Caco-2 (cell line): ENCODE results near the gene STAP2. TPM values are rescaled to one million over a fixed set of nuclear protein-coding genes. Genes with fewer than 3 reads are reported as not detected.
A peak's percentile ranks its signal among the peaks of the same experiment; 100 is the strongest.

Experiments
- BruUV-seq: library from RNA; stranded (reverse); fragments of 400-500 nt; replicated peaks from 2 replicates; lab custom pipeline; 2021; lab: Mats Ljungman, UMichigan
- CTCF ChIA-PET: fragments of 300-600 bp; sonication (Branson Sonifier 250); formaldehyde crosslinking; loops from one replicate; lab custom pipeline; 2022; ENCODE audit warnings: antibody characterized with exemption; lab: Charles Lee
- POLR2A ChIA-PET: fragments of 300-600 bp; sonication (Branson Sonifier 250); formaldehyde crosslinking; loops from one replicate; lab custom pipeline; 2022; ENCODE audit warnings: antibody characterized with exemption; lab: Charles Lee
- DNase-seq, 2 experiments: peaks; one replicate each; pipeline versions ENCODE4 v3.0.0 to v3.0.0-alpha.2; 2020 to 2022
- H3K27me3 ChIP-seq: replicated peaks from 2 replicates; pipeline ENCODE4 v1.6.0; 2011; ENCODE audit warnings: low read length; ENCODE audit not compliant: control insufficient read depth, insufficient read depth
- H3K36me3 ChIP-seq: 2 replicates; pipeline ENCODE4 v1.5.1; 2011; ENCODE audit warnings: low read length; ENCODE audit not compliant: control insufficient read depth, insufficient read depth
- H3K4me1 ChIP-seq: fragments of 250-450 bp; sonication (Bioruptor Pico); 2 replicates; pipeline ENCODE4 v1.5.1; 2020; ENCODE audit warnings: mild to moderate bottlenecking
- H3K4me3 ChIP-seq: 2 replicates; pipeline ENCODE4 v1.5.1; 2011; ENCODE audit warnings: low read depth, mild to moderate bottlenecking, control low read depth, low read length
- H3K9me3 ChIP-seq: fragments of 250-450 bp; sonication (Bioruptor Pico); 2 replicates; pipeline ENCODE4 v1.5.1; 2020; ENCODE audit warnings: mild to moderate bottlenecking, moderate library complexity
- H3K27ac Mint-ChIP-seq: one replicate; pipeline ENCODE4 v1.8.0; 2022; ENCODE audit warnings: mixed read lengths; ENCODE audit not compliant: unreplicated experiment
- H3K27me3 Mint-ChIP-seq: one replicate; pipeline ENCODE4 v1.8.0; 2022; ENCODE audit warnings: mixed read lengths; ENCODE audit not compliant: insufficient read depth, unreplicated experiment
- H3K36me3 Mint-ChIP-seq: one replicate; pipeline ENCODE4 v1.8.0; 2022; ENCODE audit warnings: mild to moderate bottlenecking, mixed read lengths; ENCODE audit not compliant: insufficient read depth, unreplicated experiment
- H3K4me1 Mint-ChIP-seq: one replicate; pipeline ENCODE4 v1.8.0; 2022; ENCODE audit warnings: low read depth, mixed read lengths; ENCODE audit not compliant: unreplicated experiment
- H3K4me3 Mint-ChIP-seq: one replicate; pipeline ENCODE4 v1.8.0; 2022; ENCODE audit warnings: mild to moderate bottlenecking, moderate library complexity, mixed read lengths; ENCODE audit not compliant: unreplicated experiment
- H3K9me3 Mint-ChIP-seq: one replicate; pipeline ENCODE4 v1.8.0; 2022; ENCODE audit warnings: mixed read lengths; ENCODE audit not compliant: unreplicated experiment
- intact Hi-C: fragments of 100-400 bp; cut with micrococcal nuclease; formaldehyde crosslinking; loops from one replicate; pipeline ENCODE4 v1.10.0; 2022; ENCODE audit not compliant: unreplicated experiment
- total RNA-seq: library from RNA; stranded (reverse); gene quantifications from 2 replicates; pipeline ENCODE4 v1.2.3, GENCODE V29; 2022
- TF ChIP-seq, protein P1 (sequence below), 2 experiments: fragments of 200-600 bp in 1 of 2; IDR thresholded peaks; 1 replicate in 1 of 2; 2 replicates in 1 of 2; pipeline versions ENCODE4 v1.5.1 to v1.8.0; 2011 to 2022; ENCODE audit warnings: antibody characterized with exemption in 1 of 2, control low read depth in 1 of 2, inconsistent platforms in 1 of 2, low read depth in 1 of 2, low read length in 1 of 2, mild to moderate bottlenecking in 1 of 2, moderate library complexity in 1 of 2; ENCODE audit not compliant: insufficient read depth in 1 of 2, severe bottlenecking in 1 of 2, unreplicated experiment in 1 of 2

The STAP2 gene
- total RNA-seq, 1 experiment from 2014 or later: 71.6 TPM

DNA sequence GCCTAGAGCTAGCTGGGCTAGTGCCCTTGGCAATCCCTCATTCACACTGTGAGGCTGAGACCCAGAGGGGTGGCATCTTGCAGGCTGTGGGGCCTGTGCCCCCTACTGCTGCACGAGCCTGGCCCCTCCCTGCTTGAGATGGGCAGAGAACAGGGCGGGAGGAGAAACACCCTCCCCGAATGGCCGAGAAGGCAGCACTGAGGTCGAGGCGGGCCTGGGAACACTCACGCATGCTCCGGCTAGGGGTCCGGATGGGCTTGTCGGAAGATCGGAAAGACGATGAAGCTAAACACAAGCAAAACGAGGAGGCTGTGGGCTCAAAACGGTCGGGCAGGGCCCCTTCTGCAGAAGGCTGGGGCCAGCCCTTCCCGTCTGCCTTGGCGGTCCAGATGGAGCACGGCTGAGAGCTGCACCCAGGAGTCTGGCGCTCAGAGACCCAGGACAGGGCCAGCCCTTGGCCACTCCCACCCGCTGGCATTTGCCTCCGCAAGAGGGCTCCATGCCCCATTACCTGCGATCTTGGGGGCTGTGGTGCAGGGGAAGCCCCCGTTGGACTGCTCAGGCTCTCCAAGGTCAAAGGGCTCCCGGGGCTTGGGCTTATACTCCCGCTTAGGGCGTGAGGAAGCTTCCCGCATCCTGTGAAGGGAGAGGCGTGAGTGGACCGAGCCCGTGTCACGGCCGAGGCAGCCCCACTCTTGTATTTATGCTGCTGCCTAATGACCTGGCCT is 23.6 kb upstream of the STAP2 start:
- Histone ChIP-seq H3K4me3 (no peak overlapping the region), H3K27me3 (no peaks in the 10 kb centered on the region), H3K4me1 (0 out of 2 replicates have a peak, but pooled peaks cover 4% of the 10 kb centered on the region), H3K9me3 (no peaks in the 10 kb centered on the region), H3K36me3 (peaks cover 3% of the 10 kb centered on the region)
- intact Hi-C loops: loop anchor here (5.0 kb wide), 1 partner anchor 40 kb away; the partner anchor contains the start of genes CHAF1A and SH3GL1
- Mint-ChIP-seq H3K4me1 (no peaks in the 10 kb centered on the region), H3K27ac (peak overlapping the region; percentile 82), H3K4me3 (no peak overlapping the region), H3K9me3 (no peaks in the 10 kb centered on the region), H3K27me3 (no peaks in the 10 kb centered on the region), H3K36me3 (peaks cover 92% of the 10 kb centered on the region)
- DNase-seq: no peak
- BruUV-seq: no TSS peak
- ChIA-PET POLR2A (interaction anchor here (0.6 kb wide), 1 partner anchor 46 kb away, joined by 10 read pairs; no protein-coding TSS in a partner anchor), CTCF (interaction anchor here (0.6 to 1.9 kb wide), 6 partner anchors 10 to 95 kb away, joined by 3 to 14 read pairs (median 4); partner anchors contain the start of gene SH3GL1)
- TF ChIP-seq, protein P1, sequence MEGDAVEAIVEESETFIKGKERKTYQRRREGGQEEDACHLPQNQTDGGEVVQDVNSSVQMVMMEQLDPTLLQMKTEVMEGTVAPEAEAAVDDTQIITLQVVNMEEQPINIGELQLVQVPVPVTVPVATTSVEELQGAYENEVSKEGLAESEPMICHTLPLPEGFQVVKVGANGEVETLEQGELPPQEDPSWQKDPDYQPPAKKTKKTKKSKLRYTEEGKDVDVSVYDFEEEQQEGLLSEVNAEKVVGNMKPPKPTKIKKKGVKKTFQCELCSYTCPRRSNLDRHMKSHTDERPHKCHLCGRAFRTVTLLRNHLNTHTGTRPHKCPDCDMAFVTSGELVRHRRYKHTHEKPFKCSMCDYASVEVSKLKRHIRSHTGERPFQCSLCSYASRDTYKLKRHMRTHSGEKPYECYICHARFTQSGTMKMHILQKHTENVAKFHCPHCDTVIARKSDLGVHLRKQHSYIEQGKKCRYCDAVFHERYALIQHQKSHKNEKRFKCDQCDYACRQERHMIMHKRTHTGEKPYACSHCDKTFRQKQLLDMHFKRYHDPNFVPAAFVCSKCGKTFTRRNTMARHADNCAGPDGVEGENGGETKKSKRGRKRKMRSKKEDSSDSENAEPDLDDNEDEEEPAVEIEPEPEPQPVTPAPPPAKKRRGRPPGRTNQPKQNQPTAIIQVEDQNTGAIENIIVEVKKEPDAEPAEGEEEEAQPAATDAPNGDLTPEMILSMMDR (IDR thresholded peaks at IDR 0.05; ENCODE audit: insufficient read depth in 1 of 2, low read depth in 1 of 2, low read length in 1 of 2, severe bottlenecking in 1 of 2, unreplicated experiment in 1 of 2): no peak

GRCh38 chr19:4361152-4362046 is 22.8 kb upstream of the STAP2 start:
- Histone ChIP-seq H3K4me3 (no peak overlapping the region), H3K4me1 (0 out of 2 replicates have a peak, but pooled peaks cover 4% of the 10 kb centered on the region), H3K27me3 (no peaks in the 10 kb centered on the region), H3K9me3 (no peaks in the 10 kb centered on the region), H3K36me3 (peaks cover 3% of the 10 kb centered on the region)
- H3K27me3 Mint-ChIP-seq: no peaks in the 10 kb centered on the region
- TF ChIP-seq, protein P1 (IDR thresholded peaks at IDR 0.05; ENCODE audit: insufficient read depth in 1 of 2, low read depth in 1 of 2, low read length in 1 of 2, severe bottlenecking in 1 of 2, unreplicated experiment in 1 of 2): no peak
- no TSS peak for BruUV-seq
- H3K4me1 Mint-ChIP-seq: no peaks in the 10 kb centered on the region
- peak overlapping the region; percentile 82 for H3K27ac Mint-ChIP-seq
- no peak for DNase-seq
- POLR2A ChIA-PET: interaction anchor here (0.6 kb wide), 1 partner anchor 47 kb away, joined by 10 read pairs; no protein-coding TSS in a partner anchor
- H3K4me3 Mint-ChIP-seq: no peak overlapping the region
- CTCF ChIA-PET: interaction anchor here (0.6 to 1.9 kb wide), 5 partner anchors 9 to 94 kb away, joined by 3 to 14 read pairs (median 4); partner anchors contain the start of gene MPND
- H3K9me3 Mint-ChIP-seq: no peaks in the 10 kb centered on the region
- peaks cover 83% of the 10 kb centered on the region for H3K36me3 Mint-ChIP-seq
- intact Hi-C loops: loop anchor here (5.0 kb wide), 1 partner anchor 41 kb away; the partner anchor contains the start of genes CHAF1A and SH3GL1
